HEK293 (cell line): ENCODE data around the gene SHLD2.

Source experiments
- GLI2 ChIP-seq: fragments of 450-650 bp; formaldehyde crosslinking; IDR thresholded peaks from 2 replicates; pipeline ENCODE4; 2017; ENCODE audit warnings: missing biosample characterization, missing genetic modification characterization, low read depth, borderline replicate concordance
- GLIS2 ChIP-seq: fragments of 450-650 bp; formaldehyde crosslinking; IDR thresholded peaks from 2 replicates; pipeline ENCODE4 v1.5.1; 2016; ENCODE audit warnings: missing biosample characterization, missing genetic modification characterization
- KLF9 ChIP-seq: fragments of 450-650 bp; formaldehyde crosslinking; IDR thresholded peaks from 2 replicates; pipeline ENCODE4 v1.5.1; 2016; ENCODE audit warnings: missing biosample characterization, missing genetic modification characterization, low read depth
- MEIS1 ChIP-seq: sonication (generic); formaldehyde crosslinking; IDR thresholded peaks from 2 replicates; pipeline ENCODE4 v1.8.1; 2022; ENCODE audit warnings: missing genetic modification reagents, mild to moderate bottlenecking, borderline replicate concordance
- SCRT1 ChIP-seq: fragments of 450-650 bp; formaldehyde crosslinking; IDR thresholded peaks from 2 replicates; pipeline ENCODE4 v1.5.1; 2016; ENCODE audit warnings: missing biosample characterization, missing genetic modification characterization, borderline replicate concordance
- SP7 ChIP-seq: fragments of 450-650 bp; formaldehyde crosslinking; IDR thresholded peaks from 2 replicates; pipeline ENCODE4 v1.5.1; 2016; ENCODE audit warnings: missing biosample characterization, missing genetic modification characterization
- ZBTB17 ChIP-seq: fragments of 450-650 bp; formaldehyde crosslinking; IDR thresholded peaks from 2 replicates; pipeline ENCODE4 v1.5.1; 2016; ENCODE audit warnings: missing biosample characterization, missing genetic modification characterization
- ZEB2 ChIP-seq: fragments of 450-650 bp; formaldehyde crosslinking; IDR thresholded peaks from 2 replicates; pipeline ENCODE4 v1.5.1; 2016; ENCODE audit warnings: missing biosample characterization, missing genetic modification characterization
- ZFP69B ChIP-seq: fragments of 450-650 bp; formaldehyde crosslinking; IDR thresholded peaks from 2 replicates; pipeline ENCODE4 v1.5.1; 2016; ENCODE audit warnings: missing biosample characterization, missing genetic modification characterization
- ZNF138 ChIP-seq: fragments of 450-650 bp; formaldehyde crosslinking; IDR thresholded peaks from 2 replicates; pipeline ENCODE4 v1.5.1; 2016; ENCODE audit warnings: missing biosample characterization, missing genetic modification characterization, borderline replicate concordance
- ZNF157 ChIP-seq: fragments of 450-650 bp; formaldehyde crosslinking; IDR thresholded peaks from 2 replicates; pipeline ENCODE4 v1.5.1; 2016; ENCODE audit warnings: missing biosample characterization, missing genetic modification characterization
- ZNF366 ChIP-seq: fragments of 450-650 bp; formaldehyde crosslinking; conservative IDR thresholded peaks from 2 replicates; pipeline ENCODE4 v1.5.1; 2016; ENCODE audit warnings: missing biosample characterization, missing genetic modification characterization
- ZNF433 ChIP-seq: fragments of 450-650 bp; formaldehyde crosslinking; IDR thresholded peaks from 2 replicates; pipeline ENCODE4 v1.5.1; 2016; ENCODE audit warnings: missing biosample characterization, missing genetic modification characterization, low read depth
- ZNF837 ChIP-seq: fragments of 450-650 bp; formaldehyde crosslinking; IDR thresholded peaks from 2 replicates; pipeline ENCODE4 v1.5.1; 2016; ENCODE audit warnings: missing biosample characterization, missing genetic modification characterization
- TF ChIP-seq, protein P1 (sequence below): fragments of 450-650 bp; formaldehyde crosslinking; IDR thresholded peaks from 2 replicates; pipeline ENCODE4 v1.5.1; 2016; ENCODE audit warnings: missing biosample characterization, missing genetic modification characterization, borderline replicate concordance
- TF ChIP-seq, protein P2 (sequence below): fragments of 450-650 bp; formaldehyde crosslinking; IDR thresholded peaks from 2 replicates; pipeline ENCODE4 v1.5.1; 2016; ENCODE audit warnings: missing biosample characterization, missing genetic modification characterization
- TF ChIP-seq, protein P3 (sequence below): fragments of 450-650 bp; formaldehyde crosslinking; IDR thresholded peaks from 2 replicates; pipeline ENCODE4 v1.5.0; 2017; ENCODE audit warnings: missing biosample characterization, missing genetic modification characterization, borderline replicate concordance
- TF ChIP-seq, protein P4 (sequence below): fragments of 450-650 bp; formaldehyde crosslinking; IDR thresholded peaks from 2 replicates; pipeline ENCODE4 v1.5.1; 2016; ENCODE audit warnings: missing biosample characterization, missing genetic modification characterization
- TF ChIP-seq, protein P5 (sequence below): fragments of 450-650 bp; formaldehyde crosslinking; optimal IDR thresholded peaks from 2 replicates; pipeline ENCODE3; 2016; ENCODE audit warnings: missing biosample characterization, mild to moderate bottlenecking, missing genetic modification characterization

SHLD2 gene

DNA sequence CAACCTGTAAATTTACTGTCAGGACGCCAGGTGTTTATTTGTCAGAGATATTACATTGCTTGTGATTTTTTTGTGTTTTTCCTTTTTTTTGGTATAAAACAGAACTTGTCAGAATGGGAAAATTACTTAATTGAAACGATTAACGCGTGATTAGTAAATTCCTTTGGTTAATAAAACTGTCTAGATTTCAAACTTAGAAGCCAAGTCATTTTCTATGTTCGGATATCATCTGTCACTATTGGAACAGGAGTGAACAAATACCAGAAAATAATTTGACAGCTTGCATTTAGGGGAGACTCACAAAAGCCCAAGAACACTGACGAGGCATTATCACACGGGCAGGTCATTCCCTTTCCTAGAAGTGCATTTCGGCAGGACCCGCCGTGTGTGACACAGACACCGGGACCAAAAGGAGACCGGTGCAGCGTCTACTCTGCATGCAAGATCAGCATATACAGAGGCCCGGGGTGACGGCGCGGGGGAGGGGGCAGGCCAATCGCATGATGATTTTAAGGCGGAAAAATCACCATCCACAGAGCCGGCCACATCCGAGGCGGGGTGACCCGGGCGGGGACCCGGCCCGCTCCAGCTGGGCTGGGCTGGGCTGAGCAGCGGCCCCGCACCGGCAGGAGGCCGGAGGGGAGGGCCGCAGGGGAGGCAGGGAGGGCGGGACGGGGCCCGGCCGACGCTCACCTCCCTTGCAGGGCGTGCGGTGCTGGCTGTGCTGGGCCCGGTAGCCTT is 1.2 kb upstream of the SHLD2 start (continued):
- TF ChIP-seq, protein P1, sequence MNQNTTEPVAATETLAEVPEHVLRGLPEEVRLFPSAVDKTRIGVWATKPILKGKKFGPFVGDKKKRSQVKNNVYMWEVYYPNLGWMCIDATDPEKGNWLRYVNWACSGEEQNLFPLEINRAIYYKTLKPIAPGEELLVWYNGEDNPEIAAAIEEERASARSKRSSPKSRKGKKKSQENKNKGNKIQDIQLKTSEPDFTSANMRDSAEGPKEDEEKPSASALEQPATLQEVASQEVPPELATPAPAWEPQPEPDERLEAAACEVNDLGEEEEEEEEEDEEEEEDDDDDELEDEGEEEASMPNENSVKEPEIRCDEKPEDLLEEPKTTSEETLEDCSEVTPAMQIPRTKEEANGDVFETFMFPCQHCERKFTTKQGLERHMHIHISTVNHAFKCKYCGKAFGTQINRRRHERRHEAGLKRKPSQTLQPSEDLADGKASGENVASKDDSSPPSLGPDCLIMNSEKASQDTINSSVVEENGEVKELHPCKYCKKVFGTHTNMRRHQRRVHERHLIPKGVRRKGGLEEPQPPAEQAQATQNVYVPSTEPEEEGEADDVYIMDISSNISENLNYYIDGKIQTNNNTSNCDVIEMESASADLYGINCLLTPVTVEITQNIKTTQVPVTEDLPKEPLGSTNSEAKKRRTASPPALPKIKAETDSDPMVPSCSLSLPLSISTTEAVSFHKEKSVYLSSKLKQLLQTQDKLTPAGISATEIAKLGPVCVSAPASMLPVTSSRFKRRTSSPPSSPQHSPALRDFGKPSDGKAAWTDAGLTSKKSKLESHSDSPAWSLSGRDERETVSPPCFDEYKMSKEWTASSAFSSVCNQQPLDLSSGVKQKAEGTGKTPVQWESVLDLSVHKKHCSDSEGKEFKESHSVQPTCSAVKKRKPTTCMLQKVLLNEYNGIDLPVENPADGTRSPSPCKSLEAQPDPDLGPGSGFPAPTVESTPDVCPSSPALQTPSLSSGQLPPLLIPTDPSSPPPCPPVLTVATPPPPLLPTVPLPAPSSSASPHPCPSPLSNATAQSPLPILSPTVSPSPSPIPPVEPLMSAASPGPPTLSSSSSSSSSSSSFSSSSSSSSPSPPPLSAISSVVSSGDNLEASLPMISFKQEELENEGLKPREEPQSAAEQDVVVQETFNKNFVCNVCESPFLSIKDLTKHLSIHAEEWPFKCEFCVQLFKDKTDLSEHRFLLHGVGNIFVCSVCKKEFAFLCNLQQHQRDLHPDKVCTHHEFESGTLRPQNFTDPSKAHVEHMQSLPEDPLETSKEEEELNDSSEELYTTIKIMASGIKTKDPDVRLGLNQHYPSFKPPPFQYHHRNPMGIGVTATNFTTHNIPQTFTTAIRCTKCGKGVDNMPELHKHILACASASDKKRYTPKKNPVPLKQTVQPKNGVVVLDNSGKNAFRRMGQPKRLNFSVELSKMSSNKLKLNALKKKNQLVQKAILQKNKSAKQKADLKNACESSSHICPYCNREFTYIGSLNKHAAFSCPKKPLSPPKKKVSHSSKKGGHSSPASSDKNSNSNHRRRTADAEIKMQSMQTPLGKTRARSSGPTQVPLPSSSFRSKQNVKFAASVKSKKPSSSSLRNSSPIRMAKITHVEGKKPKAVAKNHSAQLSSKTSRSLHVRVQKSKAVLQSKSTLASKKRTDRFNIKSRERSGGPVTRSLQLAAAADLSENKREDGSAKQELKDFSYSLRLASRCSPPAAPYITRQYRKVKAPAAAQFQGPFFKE (tag by site-specific recombination): no peak
- TF ChIP-seq ZNF837 (tag by site-specific recombination): no peak
- TF ChIP-seq, protein P2, sequence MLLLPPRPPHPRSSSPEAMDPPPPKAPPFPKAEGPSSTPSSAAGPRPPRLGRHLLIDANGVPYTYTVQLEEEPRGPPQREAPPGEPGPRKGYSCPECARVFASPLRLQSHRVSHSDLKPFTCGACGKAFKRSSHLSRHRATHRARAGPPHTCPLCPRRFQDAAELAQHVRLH: no peak
- TF ChIP-seq, protein P3, sequence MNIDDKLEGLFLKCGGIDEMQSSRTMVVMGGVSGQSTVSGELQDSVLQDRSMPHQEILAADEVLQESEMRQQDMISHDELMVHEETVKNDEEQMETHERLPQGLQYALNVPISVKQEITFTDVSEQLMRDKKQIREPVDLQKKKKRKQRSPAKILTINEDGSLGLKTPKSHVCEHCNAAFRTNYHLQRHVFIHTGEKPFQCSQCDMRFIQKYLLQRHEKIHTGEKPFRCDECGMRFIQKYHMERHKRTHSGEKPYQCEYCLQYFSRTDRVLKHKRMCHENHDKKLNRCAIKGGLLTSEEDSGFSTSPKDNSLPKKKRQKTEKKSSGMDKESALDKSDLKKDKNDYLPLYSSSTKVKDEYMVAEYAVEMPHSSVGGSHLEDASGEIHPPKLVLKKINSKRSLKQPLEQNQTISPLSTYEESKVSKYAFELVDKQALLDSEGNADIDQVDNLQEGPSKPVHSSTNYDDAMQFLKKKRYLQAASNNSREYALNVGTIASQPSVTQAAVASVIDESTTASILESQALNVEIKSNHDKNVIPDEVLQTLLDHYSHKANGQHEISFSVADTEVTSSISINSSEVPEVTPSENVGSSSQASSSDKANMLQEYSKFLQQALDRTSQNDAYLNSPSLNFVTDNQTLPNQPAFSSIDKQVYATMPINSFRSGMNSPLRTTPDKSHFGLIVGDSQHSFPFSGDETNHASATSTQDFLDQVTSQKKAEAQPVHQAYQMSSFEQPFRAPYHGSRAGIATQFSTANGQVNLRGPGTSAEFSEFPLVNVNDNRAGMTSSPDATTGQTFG (tag by site-specific recombination): no peak
- TF ChIP-seq GLIS2 (tag by site-specific recombination): peak; percentile 69
- peak; percentile 80 for TF ChIP-seq ZFP69B (tag by site-specific recombination)
- TF ChIP-seq, protein P4, sequence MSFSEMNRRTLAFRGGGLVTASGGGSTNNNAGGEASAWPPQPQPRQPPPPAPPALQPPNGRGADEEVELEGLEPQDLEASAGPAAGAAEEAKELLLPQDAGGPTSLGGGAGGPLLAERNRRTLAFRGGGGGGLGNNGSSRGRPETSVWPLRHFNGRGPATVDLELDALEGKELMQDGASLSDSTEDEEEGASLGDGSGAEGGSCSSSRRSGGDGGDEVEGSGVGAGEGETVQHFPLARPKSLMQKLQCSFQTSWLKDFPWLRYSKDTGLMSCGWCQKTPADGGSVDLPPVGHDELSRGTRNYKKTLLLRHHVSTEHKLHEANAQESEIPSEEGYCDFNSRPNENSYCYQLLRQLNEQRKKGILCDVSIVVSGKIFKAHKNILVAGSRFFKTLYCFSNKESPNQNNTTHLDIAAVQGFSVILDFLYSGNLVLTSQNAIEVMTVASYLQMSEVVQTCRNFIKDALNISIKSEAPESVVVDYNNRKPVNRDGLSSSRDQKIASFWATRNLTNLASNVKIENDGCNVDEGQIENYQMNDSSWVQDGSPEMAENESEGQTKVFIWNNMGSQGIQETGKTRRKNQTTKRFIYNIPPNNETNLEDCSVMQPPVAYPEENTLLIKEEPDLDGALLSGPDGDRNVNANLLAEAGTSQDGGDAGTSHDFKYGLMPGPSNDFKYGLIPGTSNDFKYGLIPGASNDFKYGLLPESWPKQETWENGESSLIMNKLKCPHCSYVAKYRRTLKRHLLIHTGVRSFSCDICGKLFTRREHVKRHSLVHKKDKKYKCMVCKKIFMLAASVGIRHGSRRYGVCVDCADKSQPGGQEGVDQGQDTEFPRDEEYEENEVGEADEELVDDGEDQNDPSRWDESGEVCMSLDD: no peak
- TF ChIP-seq ZEB2 (tag by site-specific recombination): 0 out of 2 replicates have a peak, but pooled peaks have one; percentile 52
- no peak for TF ChIP-seq ZNF138
- no peak; the same call in 1 of the 2 replicates for TF ChIP-seq ZBTB17 (tag by site-specific recombination)
- no peak for TF ChIP-seq ZNF366 (tag by site-specific recombination)
- TF ChIP-seq SCRT1 (tag by site-specific recombination): 0 out of 2 replicates have a peak, but pooled peaks have one; percentile 39
- TF ChIP-seq GLI2: no peak
- TF ChIP-seq KLF9 (tag by site-specific recombination): peak; percentile 49; the same call in 1 of the 2 replicates
- peak; percentile 40; the same call in 1 of the 2 replicates for TF ChIP-seq SP7
- TF ChIP-seq, protein P5, sequence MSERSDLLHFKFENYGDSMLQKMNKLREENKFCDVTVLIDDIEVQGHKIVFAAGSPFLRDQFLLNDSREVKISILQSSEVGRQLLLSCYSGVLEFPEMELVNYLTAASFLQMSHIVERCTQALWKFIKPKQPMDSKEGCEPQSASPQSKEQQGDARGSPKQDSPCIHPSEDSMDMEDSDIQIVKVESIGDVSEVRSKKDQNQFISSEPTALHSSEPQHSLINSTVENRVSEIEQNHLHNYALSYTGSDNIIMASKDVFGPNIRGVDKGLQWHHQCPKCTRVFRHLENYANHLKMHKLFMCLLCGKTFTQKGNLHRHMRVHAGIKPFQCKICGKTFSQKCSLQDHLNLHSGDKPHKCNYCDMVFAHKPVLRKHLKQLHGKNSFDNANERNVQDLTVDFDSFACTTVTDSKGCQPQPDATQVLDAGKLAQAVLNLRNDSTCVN: no peak
- no peak for TF ChIP-seq MEIS1 (CRISPR knock-in tag)
- TF ChIP-seq ZNF433 (tag by site-specific recombination): no peak
- no peak for TF ChIP-seq ZNF157 (tag by site-specific recombination)
